Measurements from ENCODE around the gene ENO4. TPM values are rescaled to one million over a fixed set of nuclear protein-coding genes. Genes with fewer than 3 reads are reported as not detected.

The ENO4 gene
- total RNA-seq, 1 donor from 2014 or later, result 0.37 TPM

DNA sequence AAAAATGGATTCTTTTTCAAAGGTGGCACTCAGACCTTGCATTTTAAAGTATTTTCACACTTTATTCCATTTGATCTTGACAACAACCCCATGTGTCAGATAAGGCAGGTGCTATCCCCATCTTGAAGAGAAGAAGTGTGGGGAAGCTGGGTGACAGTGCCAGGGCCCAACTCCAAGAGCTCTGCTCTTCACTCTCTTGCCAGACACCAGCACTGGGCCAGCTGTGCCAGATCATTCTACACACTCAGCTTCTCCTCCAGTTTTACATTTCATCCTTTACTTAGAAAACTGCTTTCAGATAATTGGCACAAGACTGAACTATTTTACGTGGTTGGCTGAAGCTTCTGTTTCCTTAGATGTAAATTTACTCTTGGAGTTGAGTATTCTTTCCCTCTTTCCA lies 64.4 kb downstream of the ENO4 start:
- Mint-ChIP-seq H3K4me3 (no peak overlapping the region), H3K27me3 (ENCODE audit: low read depth) (no peaks in the 10 kb centered on the region), H3K4me1 (peaks cover 8% of the 10 kb centered on the region), H3K27ac (ENCODE audit: unreplicated experiment) (no peak overlapping the region), H3K9me3 (no peaks in the 10 kb centered on the region), H3K36me3 (ENCODE audit: low read depth) (peaks cover 3% of the 10 kb centered on the region)
- TF ChIP-seq, protein P1, sequence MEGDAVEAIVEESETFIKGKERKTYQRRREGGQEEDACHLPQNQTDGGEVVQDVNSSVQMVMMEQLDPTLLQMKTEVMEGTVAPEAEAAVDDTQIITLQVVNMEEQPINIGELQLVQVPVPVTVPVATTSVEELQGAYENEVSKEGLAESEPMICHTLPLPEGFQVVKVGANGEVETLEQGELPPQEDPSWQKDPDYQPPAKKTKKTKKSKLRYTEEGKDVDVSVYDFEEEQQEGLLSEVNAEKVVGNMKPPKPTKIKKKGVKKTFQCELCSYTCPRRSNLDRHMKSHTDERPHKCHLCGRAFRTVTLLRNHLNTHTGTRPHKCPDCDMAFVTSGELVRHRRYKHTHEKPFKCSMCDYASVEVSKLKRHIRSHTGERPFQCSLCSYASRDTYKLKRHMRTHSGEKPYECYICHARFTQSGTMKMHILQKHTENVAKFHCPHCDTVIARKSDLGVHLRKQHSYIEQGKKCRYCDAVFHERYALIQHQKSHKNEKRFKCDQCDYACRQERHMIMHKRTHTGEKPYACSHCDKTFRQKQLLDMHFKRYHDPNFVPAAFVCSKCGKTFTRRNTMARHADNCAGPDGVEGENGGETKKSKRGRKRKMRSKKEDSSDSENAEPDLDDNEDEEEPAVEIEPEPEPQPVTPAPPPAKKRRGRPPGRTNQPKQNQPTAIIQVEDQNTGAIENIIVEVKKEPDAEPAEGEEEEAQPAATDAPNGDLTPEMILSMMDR (conservative IDR thresholded peaks at IDR 0.05), result no peak
- DNase-seq (ENCODE audit: low read depth, low spot score), result no peak

DNA sequence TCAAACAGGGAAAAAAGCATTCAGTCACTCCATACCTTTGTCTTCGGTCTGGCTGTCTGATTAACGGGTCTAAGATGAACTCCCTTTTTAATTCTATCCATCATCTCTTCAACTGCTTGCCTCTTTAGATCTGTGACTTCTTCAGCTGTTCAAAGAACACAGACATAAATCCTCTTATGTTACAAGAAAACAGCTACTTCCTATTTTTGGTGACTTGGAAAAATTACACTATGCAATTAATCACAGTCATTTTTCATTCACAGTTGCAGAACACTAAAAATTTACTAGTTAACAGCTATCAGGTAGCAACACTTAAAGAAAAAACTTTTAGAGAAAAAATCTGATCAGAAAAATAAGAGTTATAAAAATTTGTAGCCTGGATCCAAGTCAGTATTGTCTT lies 66.0 kb downstream of the ENO4 start:
- no peak for DNase-seq (ENCODE audit: low read depth, low spot score)
- Mint-ChIP-seq H3K36me3 (ENCODE audit: low read depth) (peaks cover 3% of the 10 kb centered on the region), H3K9me3 (no peaks in the 10 kb centered on the region), H3K27ac (ENCODE audit: unreplicated experiment) (no peak overlapping the region), H3K27me3 (ENCODE audit: low read depth) (no peaks in the 10 kb centered on the region), H3K4me3 (no peak overlapping the region), H3K4me1 (peaks cover 8% of the 10 kb centered on the region)
- TF ChIP-seq, protein P1 (conservative IDR thresholded peaks at IDR 0.05), result no peak

GRCh38 chr10:116917481-116917880 lies 68.2 kb downstream of the ENO4 start:
- Mint-ChIP-seq H3K27me3 (ENCODE audit: low read depth) (no peaks in the 10 kb centered on the region), H3K36me3 (ENCODE audit: low read depth) (peaks cover 3% of the 10 kb centered on the region), H3K9me3 (no peaks in the 10 kb centered on the region), H3K4me3 (no peak overlapping the region), H3K4me1 (no peaks in the 10 kb centered on the region), H3K27ac (ENCODE audit: unreplicated experiment) (no peak overlapping the region)
- TF ChIP-seq, protein P1 (conservative IDR thresholded peaks at IDR 0.05), result no peak
- DNase-seq (ENCODE audit: low read depth, low spot score), result no peak

DNA sequence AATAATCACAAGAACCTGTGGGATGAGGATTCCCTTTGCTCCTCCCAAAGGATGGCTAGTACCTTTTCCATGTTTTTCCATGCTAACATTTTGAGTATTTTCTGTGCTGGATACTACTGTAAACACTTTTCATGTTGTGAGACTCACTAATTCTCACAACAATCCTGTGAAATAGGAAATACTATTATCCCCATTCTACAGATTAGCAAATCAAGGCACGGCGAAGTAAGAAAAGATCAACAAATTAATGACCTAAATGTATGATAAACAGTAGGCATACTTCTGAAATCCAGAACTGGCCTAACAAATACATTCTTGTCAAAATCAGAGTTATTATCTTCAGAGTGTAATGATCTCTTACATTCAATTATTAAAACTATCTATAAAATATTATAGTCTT lies 69.3 kb downstream of the ENO4 start:
- DNase-seq (ENCODE audit: low read depth, low spot score), result no peak
- H3K4me1 Mint-ChIP-seq, result no peaks in the 10 kb centered on the region
- TF ChIP-seq, protein P1 (conservative IDR thresholded peaks at IDR 0.05), result no peak
- no peaks in the 10 kb centered on the region for H3K27me3 Mint-ChIP-seq (ENCODE audit: low read depth)
- no peaks in the 10 kb centered on the region for H3K9me3 Mint-ChIP-seq
- no peak overlapping the region for H3K27ac Mint-ChIP-seq (ENCODE audit: unreplicated experiment)
- no peak overlapping the region for H3K4me3 Mint-ChIP-seq
- H3K36me3 Mint-ChIP-seq (ENCODE audit: low read depth), result peaks cover 3% of the 10 kb centered on the region

- Mint-ChIP-seq H3K27me3 (ENCODE audit: low read depth) (no peaks in the 10 kb centered on the region), H3K27ac (ENCODE audit: unreplicated experiment) (no peak overlapping the region), H3K36me3 (ENCODE audit: low read depth) (peaks cover 3% of the 10 kb centered on the region), H3K4me1 (no peaks in the 10 kb centered on the region), H3K9me3 (no peaks in the 10 kb centered on the region), H3K4me3 (no peak overlapping the region)
- TF ChIP-seq, protein P1 (conservative IDR thresholded peaks at IDR 0.05), result no peak
- no peak for DNase-seq (ENCODE audit: low read depth, low spot score)
These were observed 69.9 kb downstream of the ENO4 start for GRCh38 chr10:116919164-116919563.

- H3K9me3 Mint-ChIP-seq, result no peaks in the 10 kb centered on the region
- no peak overlapping the region for H3K4me3 Mint-ChIP-seq
- DNase-seq (ENCODE audit: low read depth, low spot score), result no peak
- no peaks in the 10 kb centered on the region for H3K27me3 Mint-ChIP-seq (ENCODE audit: low read depth)
- TF ChIP-seq, protein P1 (conservative IDR thresholded peaks at IDR 0.05), result no peak
- H3K27ac Mint-ChIP-seq (ENCODE audit: unreplicated experiment), result no peak overlapping the region
- no peaks in the 10 kb centered on the region for H3K36me3 Mint-ChIP-seq (ENCODE audit: low read depth)
- no peaks in the 10 kb centered on the region for H3K4me1 Mint-ChIP-seq
These were observed 70.4 kb downstream of the ENO4 start for GRCh38 chr10:116919706-116920105.
